Measurements from ENCODE around the gene PDGFD. TPM values are rescaled to one million over a fixed set of nuclear protein-coding genes. Genes with fewer than 3 reads are reported as not detected.
A peak's percentile ranks its signal among the peaks of the same experiment; 100 is the strongest.

PDGFD gene
- total and polyA plus RNA-seq, 2 experiments from 2014 or later, result 100 to 105 TPM

DNA sequence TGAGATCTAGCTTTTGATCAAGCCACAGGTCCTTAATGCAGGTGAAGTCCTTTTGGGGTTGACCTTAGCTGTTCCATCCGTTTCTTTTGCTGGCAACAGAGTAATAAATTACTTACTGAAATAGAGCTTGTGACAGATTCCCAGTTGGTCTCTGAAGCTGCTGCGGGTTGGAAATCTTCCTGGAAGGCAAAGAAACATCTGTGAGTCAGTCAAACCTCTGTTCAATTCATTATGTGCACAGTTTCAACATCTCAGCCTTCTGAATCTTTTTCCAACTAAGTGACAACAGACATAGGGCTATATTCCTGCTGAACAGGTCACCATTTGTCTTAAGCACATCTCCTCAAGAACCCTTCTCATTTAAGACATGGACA is 216.4 kb downstream of the PDGFD start:
- peaks cover 15% of the 10 kb centered on the region for H3K4me1 ChIP-seq (ENCODE audit: low read depth)
- no peak overlapping the region for H3K27ac ChIP-seq
- no peaks in the 10 kb centered on the region for H3K27me3 ChIP-seq
- no peaks in the 10 kb centered on the region for H3K36me3 ChIP-seq
- peak in 1 of 2 donors; percentile 78 for DNase-seq (ENCODE audit: low read depth in 1 of 2, low spot score in 1 of 2)
- no peak overlapping the region for H3K4me3 ChIP-seq
- no peaks in the 10 kb centered on the region for H3K9me3 ChIP-seq (ENCODE audit: low read depth)
- TF ChIP-seq, protein P1, sequence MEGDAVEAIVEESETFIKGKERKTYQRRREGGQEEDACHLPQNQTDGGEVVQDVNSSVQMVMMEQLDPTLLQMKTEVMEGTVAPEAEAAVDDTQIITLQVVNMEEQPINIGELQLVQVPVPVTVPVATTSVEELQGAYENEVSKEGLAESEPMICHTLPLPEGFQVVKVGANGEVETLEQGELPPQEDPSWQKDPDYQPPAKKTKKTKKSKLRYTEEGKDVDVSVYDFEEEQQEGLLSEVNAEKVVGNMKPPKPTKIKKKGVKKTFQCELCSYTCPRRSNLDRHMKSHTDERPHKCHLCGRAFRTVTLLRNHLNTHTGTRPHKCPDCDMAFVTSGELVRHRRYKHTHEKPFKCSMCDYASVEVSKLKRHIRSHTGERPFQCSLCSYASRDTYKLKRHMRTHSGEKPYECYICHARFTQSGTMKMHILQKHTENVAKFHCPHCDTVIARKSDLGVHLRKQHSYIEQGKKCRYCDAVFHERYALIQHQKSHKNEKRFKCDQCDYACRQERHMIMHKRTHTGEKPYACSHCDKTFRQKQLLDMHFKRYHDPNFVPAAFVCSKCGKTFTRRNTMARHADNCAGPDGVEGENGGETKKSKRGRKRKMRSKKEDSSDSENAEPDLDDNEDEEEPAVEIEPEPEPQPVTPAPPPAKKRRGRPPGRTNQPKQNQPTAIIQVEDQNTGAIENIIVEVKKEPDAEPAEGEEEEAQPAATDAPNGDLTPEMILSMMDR (IDR thresholded peaks at IDR 0.05; ENCODE audit: low read depth, low read length), result no peak

DNA sequence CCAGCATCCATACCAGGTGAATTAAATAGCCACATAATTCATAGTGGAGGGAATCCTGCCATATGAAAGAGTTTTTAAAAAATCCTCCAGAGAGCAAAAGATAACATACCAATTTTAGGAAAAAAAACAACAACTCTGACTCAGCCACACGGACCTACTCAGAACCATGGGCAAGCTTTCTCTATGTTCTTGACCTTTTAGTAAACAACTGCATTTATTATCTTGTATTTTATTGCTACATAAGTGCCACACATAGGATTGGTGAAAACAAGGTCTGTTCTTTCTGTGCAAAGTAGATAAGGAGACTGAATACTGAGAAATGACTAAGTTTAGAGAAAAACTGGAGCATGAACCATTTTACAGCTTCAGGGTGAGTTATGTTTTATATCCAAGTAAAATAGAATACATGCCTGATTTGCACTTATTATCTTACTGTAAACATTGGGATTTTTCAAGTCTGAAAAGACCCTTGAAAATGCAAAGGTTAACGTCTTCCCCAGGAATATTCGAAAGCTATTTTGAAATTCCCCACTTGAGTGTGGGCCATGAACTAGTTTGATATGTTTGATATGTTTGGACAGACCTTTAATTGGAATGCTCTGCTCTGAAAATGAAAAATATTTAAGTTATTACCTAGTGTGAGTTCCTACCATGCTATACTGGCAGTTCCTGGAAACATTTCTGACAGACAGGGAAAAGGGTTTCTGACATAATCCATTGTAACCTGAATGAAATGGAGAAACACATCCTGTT is 217.0 kb downstream of the PDGFD start:
- Histone ChIP-seq H3K4me3 (no peak overlapping the region), H3K27ac (no peak overlapping the region), H3K27me3 (no peaks in the 10 kb centered on the region), H3K4me1 (ENCODE audit: low read depth) (peaks cover 15% of the 10 kb centered on the region), H3K36me3 (no peaks in the 10 kb centered on the region), H3K9me3 (ENCODE audit: low read depth) (no peaks in the 10 kb centered on the region)
- TF ChIP-seq, protein P1 (IDR thresholded peaks at IDR 0.05; ENCODE audit: low read depth, low read length), result no peak
- peak in 1 of 2 donors; percentile 69 for DNase-seq (ENCODE audit: low read depth in 1 of 2, low spot score in 1 of 2)

DNA sequence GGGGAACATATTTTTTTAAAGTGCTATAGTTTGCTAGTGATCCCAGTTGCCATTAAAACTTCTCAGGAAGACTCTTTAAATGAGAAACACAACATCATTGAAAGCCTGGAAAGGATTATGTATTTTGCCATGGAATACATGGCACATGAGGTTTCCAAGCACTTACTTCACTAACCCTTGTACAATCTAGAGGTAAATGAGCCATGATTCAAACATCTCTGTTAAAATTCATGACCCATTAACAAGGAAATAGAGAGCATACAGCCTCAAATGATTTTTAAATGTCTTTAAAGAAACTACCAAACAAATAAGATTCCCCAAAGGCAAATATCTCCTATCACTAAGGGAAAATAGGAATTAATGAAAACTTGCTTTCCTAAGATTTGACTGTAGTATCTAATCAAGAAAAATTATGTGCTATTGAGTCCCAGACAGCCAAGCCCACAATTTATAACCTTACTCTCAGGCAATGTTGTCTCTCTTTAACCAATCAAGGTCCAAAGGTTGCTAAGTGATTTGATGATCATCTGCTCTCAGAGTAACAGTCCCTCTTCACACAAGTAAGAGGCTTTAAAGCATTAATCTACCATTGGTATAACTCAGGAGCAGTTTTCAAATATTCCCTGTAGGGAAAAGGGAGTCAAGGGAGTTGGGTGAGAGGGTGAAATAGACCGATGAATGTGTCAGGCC is 219.6 kb downstream of the PDGFD start:
- H3K27me3 ChIP-seq, result no peaks in the 10 kb centered on the region
- H3K36me3 ChIP-seq, result no peaks in the 10 kb centered on the region
- TF ChIP-seq, protein P1 (IDR thresholded peaks at IDR 0.05; ENCODE audit: low read depth, low read length), result no peak
- H3K4me3 ChIP-seq, result no peak overlapping the region
- H3K4me1 ChIP-seq (ENCODE audit: low read depth), result peaks cover 18% of the 10 kb centered on the region
- H3K27ac ChIP-seq, result no peak overlapping the region
- no peaks in the 10 kb centered on the region for H3K9me3 ChIP-seq (ENCODE audit: low read depth)
- no peak for DNase-seq (ENCODE audit: low read depth in 1 of 2, low spot score in 1 of 2)

DNA sequence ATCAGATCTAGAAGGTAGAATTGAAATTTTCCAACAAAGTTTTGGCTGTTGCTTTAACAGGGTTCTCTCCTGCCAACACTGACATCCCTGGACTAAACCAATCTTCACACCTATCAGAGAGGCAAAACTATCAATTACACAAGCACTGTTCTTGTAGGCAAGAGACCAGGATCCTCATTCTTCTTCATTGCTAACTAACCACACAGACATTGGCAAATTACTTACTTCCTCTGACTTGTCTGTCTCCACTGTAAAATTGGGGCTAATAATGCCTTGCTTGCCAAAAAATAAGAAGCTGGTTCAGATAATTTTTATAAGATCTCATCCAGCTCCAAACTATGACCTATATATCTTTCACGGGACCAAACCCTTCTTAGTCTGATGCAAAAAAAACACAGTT is 221.3 kb downstream of the PDGFD start:
- TF ChIP-seq, protein P1 (IDR thresholded peaks at IDR 0.05; ENCODE audit: low read depth, low read length), result no peak
- Histone ChIP-seq H3K4me3 (no peak overlapping the region), H3K9me3 (ENCODE audit: low read depth) (no peaks in the 10 kb centered on the region), H3K4me1 (ENCODE audit: low read depth) (peaks cover 9% of the 10 kb centered on the region), H3K27me3 (no peaks in the 10 kb centered on the region), H3K27ac (no peak overlapping the region), H3K36me3 (no peaks in the 10 kb centered on the region)
- DNase-seq (ENCODE audit: low read depth in 1 of 2, low spot score in 1 of 2), result peak in 1 of 2 donors; percentile 33

DNA sequence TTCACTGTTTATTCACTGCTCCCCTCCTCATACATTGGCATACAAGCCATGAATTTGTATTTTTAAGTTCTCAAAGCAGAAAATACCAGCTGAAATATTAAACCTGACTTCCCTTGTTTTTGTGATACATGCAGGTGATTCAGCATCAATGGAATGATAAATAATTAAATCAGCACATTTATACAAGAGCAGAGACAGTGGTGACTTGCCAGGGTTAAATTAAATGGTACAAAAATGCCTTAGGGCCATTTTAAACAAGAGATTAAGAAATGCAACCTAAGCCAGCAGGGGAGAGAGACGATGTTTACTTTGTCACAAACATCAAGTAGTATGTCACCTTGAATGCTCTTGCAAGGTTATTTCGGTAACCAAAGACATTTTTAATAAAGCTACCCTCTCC is 223.4 kb downstream of the PDGFD start:
- Histone ChIP-seq H3K27me3 (no peaks in the 10 kb centered on the region), H3K4me1 (ENCODE audit: low read depth) (peaks cover 3% of the 10 kb centered on the region), H3K9me3 (ENCODE audit: low read depth) (no peaks in the 10 kb centered on the region), H3K27ac (no peak overlapping the region), H3K4me3 (no peak overlapping the region), H3K36me3 (no peaks in the 10 kb centered on the region)
- TF ChIP-seq, protein P1 (IDR thresholded peaks at IDR 0.05; ENCODE audit: low read depth, low read length), result no peak
- DNase-seq (ENCODE audit: low read depth in 1 of 2, low spot score in 1 of 2), result no peak

Measured in cardiac muscle cell (in vitro differentiated cells and primary cell).